GM12891 (cell line): ENCODE measurements around the gene ZNF578.
"Not testable (repeated sequence)": the region's sequence is repeated elsewhere in the genome, so short reads cannot be mapped to it uniquely, and the experiment has no call there.

ENCODE experiments used
- POLR2AphosphoS5 ChIP-seq: IDR thresholded peaks from 2 replicates; pipeline ENCODE4 v1.6.1; 2011; ENCODE audit warnings: low read depth, low read length, control low read depth
- TAF1 ChIP-seq: IDR thresholded peaks from 2 replicates; pipeline ENCODE4 v1.6.1; 2011; ENCODE audit warnings: low read depth, low read length, control low read depth

DNA sequence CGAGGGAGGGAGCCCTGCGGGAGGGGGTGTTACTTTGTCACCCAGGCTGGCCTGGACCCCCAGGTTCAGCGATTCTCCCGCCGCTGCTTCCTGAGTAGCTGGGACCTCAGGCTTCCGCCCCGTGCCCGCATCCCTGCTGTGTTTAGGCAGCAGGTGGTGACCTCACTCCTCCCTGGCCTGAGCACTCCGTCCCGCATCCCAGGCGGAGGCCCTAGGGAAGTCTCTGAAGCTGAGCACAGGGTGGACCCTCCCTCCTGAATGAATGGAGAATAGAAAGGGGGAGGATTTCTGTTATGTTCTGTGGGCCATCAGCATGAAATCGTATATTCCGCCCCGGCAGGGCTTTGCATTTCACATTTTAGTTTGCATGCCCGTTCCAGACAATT lies 82.0 kb downstream of the ZNF578 start:
- not testable (repeated sequence) for TF ChIP-seq POLR2AphosphoS5, TAF1
